Mucosa of descending colon (tissue), 3 donors: ENCODE measurements around the gene CDKN2A. TPM values are rescaled to one million over a fixed set of nuclear protein-coding genes. Genes with fewer than 3 reads are reported as not detected.

Experiments
- ATAC-seq: fragments of 200-7000 bp; cut with Tn5 transposase; one replicate; pipeline ENCODE4 v1.9.1; 2020; ENCODE audit warnings: mild to moderate bottlenecking, moderate library complexity
- DNase-seq, 3 donors: peaks; one replicate each; pipeline ENCODE4 v3.0.0-alpha.2; 2020
- H3K36me3 ChIP-seq: fragments of 200-600 bp; one replicate; pipeline ENCODE4 v1.8.0; 2021; ENCODE audit warnings: low read depth, mild to moderate bottlenecking
- H3K4me1 ChIP-seq: fragments of 200-600 bp; one replicate; pipeline ENCODE4 v1.8.0; 2021; ENCODE audit warnings: low read depth, mild to moderate bottlenecking
- H3K4me3 ChIP-seq: fragments of 200-600 bp; one replicate; pipeline ENCODE4 v1.8.0; 2021; ENCODE audit warnings: mild to moderate bottlenecking
- H3K9me3 ChIP-seq: fragments of 200-600 bp; one replicate; pipeline ENCODE4 v1.8.0; 2021; ENCODE audit warnings: mild to moderate bottlenecking
- intact Hi-C, 2 donors: fragments of 100-400 bp; cut with DNase I in 1 of 2; cut with micrococcal nuclease in 1 of 2; formaldehyde crosslinking; loops; one replicate each; pipeline versions ENCODE4 v1.11.0 to v1.11.1; 2022; cut with DNase I, micrococcal nuclease
- total RNA-seq, 3 donors: library from RNA; stranded (reverse); fragmentation: NEBNext Ultra II Directional in 2 of 3; extraction: Animal tissue kit (Norgen Biotek cat#: 25700) in 2 of 3; gene quantifications; one replicate each; pipeline versions ENCODE4 v1.2.1 to v1.2.4, GENCODE V29; 2021 to 2023
- TF ChIP-seq, protein P1 (sequence below): fragments of 200-600 bp; IDR thresholded peaks from one replicate; pipeline ENCODE4 v1.8.0; 2022; ENCODE audit warnings: antibody characterized with exemption, mild to moderate bottlenecking
- donor health status: DM: no; HTN: no; CAD: no; lungs with moderate emphysema.
- donor health status: DM: no; HTN: no; CAD: no.
- donor health status: DM: no; HTN: yes; CAD: no.

CDKN2A gene
- total RNA-seq, 3 donors from 2014 or later = 1.0 to 3.6 (median 1.2) TPM

DNA sequence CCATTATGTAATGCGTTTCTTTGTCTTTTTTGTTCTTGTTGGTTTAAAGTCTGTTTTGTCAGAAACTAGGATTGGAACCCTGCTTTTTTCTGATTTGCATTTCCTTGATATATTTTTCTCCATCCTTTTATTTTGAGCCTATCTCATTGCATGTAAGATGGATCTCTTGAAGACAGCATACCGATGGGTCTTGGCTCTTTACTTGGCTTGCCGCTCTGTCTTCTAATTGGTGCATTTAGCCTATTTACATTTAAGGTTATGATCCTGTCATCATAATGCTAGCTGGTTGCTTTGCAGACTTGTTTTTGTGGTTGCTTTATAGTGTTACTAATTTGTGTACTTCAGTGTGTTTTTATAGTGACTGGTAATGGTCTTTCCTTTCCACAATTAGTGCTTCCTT lies 28.2 kb upstream of the CDKN2A start:
- DNase-seq (no peak), ATAC-seq (no peak)
- intact Hi-C loops = no loop called here
- no peaks in the 10 kb centered on the region for H3K4me1 ChIP-seq
- H3K4me3 ChIP-seq = no peak overlapping the region
- TF ChIP-seq, protein P1, sequence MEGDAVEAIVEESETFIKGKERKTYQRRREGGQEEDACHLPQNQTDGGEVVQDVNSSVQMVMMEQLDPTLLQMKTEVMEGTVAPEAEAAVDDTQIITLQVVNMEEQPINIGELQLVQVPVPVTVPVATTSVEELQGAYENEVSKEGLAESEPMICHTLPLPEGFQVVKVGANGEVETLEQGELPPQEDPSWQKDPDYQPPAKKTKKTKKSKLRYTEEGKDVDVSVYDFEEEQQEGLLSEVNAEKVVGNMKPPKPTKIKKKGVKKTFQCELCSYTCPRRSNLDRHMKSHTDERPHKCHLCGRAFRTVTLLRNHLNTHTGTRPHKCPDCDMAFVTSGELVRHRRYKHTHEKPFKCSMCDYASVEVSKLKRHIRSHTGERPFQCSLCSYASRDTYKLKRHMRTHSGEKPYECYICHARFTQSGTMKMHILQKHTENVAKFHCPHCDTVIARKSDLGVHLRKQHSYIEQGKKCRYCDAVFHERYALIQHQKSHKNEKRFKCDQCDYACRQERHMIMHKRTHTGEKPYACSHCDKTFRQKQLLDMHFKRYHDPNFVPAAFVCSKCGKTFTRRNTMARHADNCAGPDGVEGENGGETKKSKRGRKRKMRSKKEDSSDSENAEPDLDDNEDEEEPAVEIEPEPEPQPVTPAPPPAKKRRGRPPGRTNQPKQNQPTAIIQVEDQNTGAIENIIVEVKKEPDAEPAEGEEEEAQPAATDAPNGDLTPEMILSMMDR = no peak
- no peaks in the 10 kb centered on the region for H3K36me3 ChIP-seq
- H3K9me3 ChIP-seq = no peaks in the 10 kb centered on the region

DNA sequence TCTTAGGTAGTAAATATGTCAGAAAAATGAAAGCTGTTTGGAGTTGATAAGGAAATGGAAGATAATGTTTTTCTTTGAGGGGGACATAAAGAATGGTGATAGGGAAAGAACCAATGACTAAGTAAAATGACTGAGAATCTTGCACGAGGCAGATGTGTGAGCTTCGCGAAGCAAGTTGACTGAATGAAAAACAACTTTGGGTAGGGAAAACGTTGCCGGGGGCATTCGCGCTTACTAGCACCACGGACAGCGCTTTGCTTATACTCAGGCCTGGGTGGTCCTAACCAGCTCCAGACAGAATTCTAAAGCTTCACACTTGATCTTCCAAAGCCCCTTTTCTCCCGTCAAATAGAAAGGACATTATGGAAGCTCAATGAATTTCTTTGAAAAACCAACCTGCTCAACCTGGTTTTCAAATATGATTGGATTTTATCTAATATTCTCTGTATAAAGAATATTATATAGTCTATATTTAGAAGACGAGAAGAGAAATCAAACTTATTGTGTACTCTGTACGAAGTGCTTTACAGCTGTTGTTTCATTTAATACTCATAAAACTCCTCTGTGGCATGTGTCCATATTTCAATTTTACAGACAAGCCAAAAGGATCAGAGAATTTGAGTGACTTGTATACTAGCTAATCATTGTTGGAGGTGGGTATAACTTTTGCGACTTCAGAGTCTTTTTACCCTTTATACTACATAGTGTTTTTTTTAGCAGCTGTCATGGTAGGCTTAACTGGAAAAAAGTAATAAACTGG lies 16.9 kb upstream of the CDKN2A start:
- Histone ChIP-seq H3K4me1 (no peaks in the 10 kb centered on the region), H3K4me3 (no peak overlapping the region), H3K9me3 (no peaks in the 10 kb centered on the region), H3K36me3 (no peaks in the 10 kb centered on the region)
- DNase-seq = peak in 1 of 3 donors; percentile 58
- intact Hi-C loops = no loop called here
- no peak for ATAC-seq
- TF ChIP-seq, protein P1 = no peak

DNA sequence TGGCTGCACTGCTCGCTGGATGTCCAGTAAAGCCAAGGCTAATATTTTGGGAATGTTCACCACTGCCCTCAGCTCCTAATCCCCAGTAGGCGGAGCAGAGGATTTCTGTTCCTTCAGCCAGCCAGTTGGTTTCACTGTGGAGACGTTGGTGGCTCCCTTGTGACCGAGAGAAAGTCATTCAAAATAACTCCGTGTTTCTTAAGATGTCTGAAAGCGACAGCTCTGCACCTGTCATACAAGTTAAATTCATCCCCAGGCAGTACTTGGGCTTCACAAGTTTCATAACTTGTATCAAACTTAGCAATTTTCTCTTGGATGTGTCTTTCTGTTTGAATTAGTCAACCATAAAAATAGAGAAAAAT lies 15.3 kb upstream of the CDKN2A start:
- Histone ChIP-seq H3K36me3 (no peaks in the 10 kb centered on the region), H3K9me3 (no peaks in the 10 kb centered on the region), H3K4me1 (no peaks in the 10 kb centered on the region), H3K4me3 (peak overlapping the region; percentile 57)
- DNase-seq (no peak), ATAC-seq (peak; percentile 2)
- TF ChIP-seq, protein P1 = no peak
- intact Hi-C loops = no loop called here

GRCh38 chr9:22008717-22009505 lies 14.7 kb upstream of the CDKN2A start, which contains the start of gene CDKN2B:
TSS of gene CDKN2B (minus strand) at chr9:22009305. CDS start at chr9:22008953, 352 bp downstream.
- ATAC-seq (peak; percentile 97), DNase-seq (peak; percentile 96 to 99 (median 97))
- Histone ChIP-seq H3K4me1 (no peaks in the 10 kb centered on the region), H3K9me3 (no peaks in the 10 kb centered on the region), H3K4me3 (peak within 1 kb of the TSS; percentile 57), H3K36me3 (no peaks in the 10 kb centered on the region)
- TF ChIP-seq, protein P1 = peak; percentile 92
- intact Hi-C loops = no loop called here

DNA sequence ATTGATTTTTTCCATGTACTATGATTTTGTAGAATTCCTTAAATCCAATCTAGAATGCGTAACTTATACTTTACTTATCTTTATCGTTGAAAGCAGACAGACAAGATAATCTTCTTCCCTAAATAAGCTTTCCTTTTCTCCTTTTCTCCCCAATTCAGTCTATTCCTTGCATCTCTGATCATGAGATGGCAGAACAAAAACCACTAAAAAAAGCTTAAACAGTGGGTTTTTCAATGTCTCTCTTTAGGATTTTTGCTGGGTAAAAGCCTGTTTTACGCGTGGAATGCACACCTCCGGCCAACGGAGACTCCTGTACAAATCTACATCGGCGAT lies 14.2 kb upstream of the CDKN2A start:
- H3K4me1 ChIP-seq = no peaks in the 10 kb centered on the region
- intact Hi-C loops = no loop called here
- ATAC-seq (no peak), DNase-seq (no peak)
- no peaks in the 10 kb centered on the region for H3K36me3 ChIP-seq
- no peaks in the 10 kb centered on the region for H3K9me3 ChIP-seq
- H3K4me3 ChIP-seq = peak overlapping the region; percentile 57
- TF ChIP-seq, protein P1 = no peak
